Natural killer cell (primary cell): ENCODE measurements around the gene MEGF6. TPM values are rescaled to one million over a fixed set of nuclear protein-coding genes. Genes with fewer than 3 reads are reported as not detected.

Experiments
- ATAC-seq, 3 donors: fragments of 150-1000 bp in 2 of 3; fragments of 200-7000 bp in 1 of 3; cut with Tn5 transposase; 1 replicate in 1 of 3; 2 replicates in 2 of 3; pipeline ENCODE4 v1.10.0; 2021; ENCODE audit warnings: mild to moderate bottlenecking in 2 of 3, moderate library complexity in 2 of 3
- DNase-seq, 2 donors: peaks; one replicate each; pipeline versions ENCODE4 v3.0.0 to v3.0.0-alpha.2; 2013 to 2021; ENCODE audit warnings: mixed read lengths in 1 of 2
- H3K27ac ChIP-seq: one replicate; pipeline ENCODE4 v1.5.1; 2013; ENCODE audit warnings: mild to moderate bottlenecking, low read length
- H3K27me3 ChIP-seq: one replicate; pipeline ENCODE4 v1.6.1; 2013; ENCODE audit warnings: low read length; ENCODE audit not compliant: control insufficient read depth, insufficient read depth
- H3K36me3 ChIP-seq: one replicate; pipeline ENCODE4 v1.6.1; 2013; ENCODE audit warnings: low read length; ENCODE audit not compliant: control insufficient read depth, insufficient read depth
- H3K4me1 ChIP-seq: one replicate; pipeline ENCODE4 v1.6.1; 2013; ENCODE audit warnings: low read length; ENCODE audit not compliant: control insufficient read depth, insufficient read depth
- H3K4me3 ChIP-seq: one replicate; pipeline ENCODE4 v1.5.1; 2013; ENCODE audit warnings: low read length
- H3K9me3 ChIP-seq: one replicate; pipeline ENCODE4 v1.6.1; 2013; ENCODE audit warnings: low read length; ENCODE audit not compliant: control insufficient read depth, insufficient read depth
- H3K27ac Mint-ChIP-seq, 2 donors: one replicate each; pipeline ENCODE4 v1.8.0; 2022; ENCODE audit warnings: mild to moderate bottlenecking in 2 of 2, mixed read lengths in 2 of 2, moderate library complexity in 1 of 2
- H3K27me3 Mint-ChIP-seq, 2 donors: one replicate each; pipeline ENCODE4 v1.8.0; 2022; ENCODE audit warnings: low read depth in 2 of 2, mixed read lengths in 2 of 2
- H3K36me3 Mint-ChIP-seq: one replicate; pipeline ENCODE4 v1.8.0; 2022; ENCODE audit warnings: mixed read lengths
- H3K4me1 Mint-ChIP-seq, 2 donors: one replicate each; pipeline ENCODE4 v1.8.0; 2022; ENCODE audit warnings: mixed read lengths in 2 of 2
- H3K4me3 Mint-ChIP-seq: one replicate; pipeline ENCODE4 v1.8.0; 2022; ENCODE audit warnings: mild to moderate bottlenecking, moderate library complexity, mixed read lengths
- H3K9me3 Mint-ChIP-seq, 2 donors: one replicate each; pipeline ENCODE4 v1.8.0; 2022; ENCODE audit warnings: mixed read lengths in 2 of 2
- WGBS: methylation state at CpG from one replicate; pipeline ENCODE4 v1.1.7; 2013; ENCODE audit warnings: missing lambda C conversion rate; ENCODE audit not compliant: insufficient coverage; 5-methylcytosine and 5-hydroxymethylcytosine counted together
- intact Hi-C: fragments of 100-400 bp; cut with micrococcal nuclease; formaldehyde crosslinking; loops from one replicate; pipeline ENCODE4 v1.14.2; 2022
- total RNA-seq, 4 donors: library from RNA; stranded (reverse); fragments of 120-200 nt in 1 of 4; gene quantifications; one replicate each; pipeline versions ENCODE4 v1.2.3 to v1.2.4, GENCODE V29; 2013 to 2022
- TF ChIP-seq, protein P1 (sequence below): fragments of 200-600 bp; IDR thresholded peaks from one replicate; pipeline ENCODE4 v1.8.0; 2022; ENCODE audit warnings: antibody characterized with exemption

MEGF6 gene
- total RNA-seq, 3 donors from 2014 or later (not counting 1 experiment from before 2014, with no cell fraction given) = 3.1 to 15.6 (median 5.1) TPM

DNA sequence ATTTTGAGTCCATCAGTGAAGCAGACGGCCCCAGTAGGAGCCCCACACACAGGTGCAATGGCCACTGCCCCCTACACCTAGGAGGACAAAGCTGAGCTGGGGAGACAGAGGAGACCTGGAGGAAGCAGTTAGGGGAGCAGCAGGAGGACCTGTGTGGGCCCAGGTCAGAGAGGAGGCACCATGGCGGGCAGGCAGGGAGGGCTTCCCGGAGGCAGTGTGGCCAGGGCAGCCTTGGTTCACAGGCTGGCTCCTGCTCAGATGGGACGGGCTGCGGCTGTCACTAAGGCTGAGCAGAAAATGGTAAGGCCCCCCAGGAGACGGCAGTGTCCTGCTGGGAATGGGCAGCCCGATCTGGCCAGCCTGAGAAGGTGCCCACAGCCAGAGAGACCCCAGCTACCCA lies 15.4 kb downstream of the MEGF6 start:
- TF ChIP-seq, protein P1, sequence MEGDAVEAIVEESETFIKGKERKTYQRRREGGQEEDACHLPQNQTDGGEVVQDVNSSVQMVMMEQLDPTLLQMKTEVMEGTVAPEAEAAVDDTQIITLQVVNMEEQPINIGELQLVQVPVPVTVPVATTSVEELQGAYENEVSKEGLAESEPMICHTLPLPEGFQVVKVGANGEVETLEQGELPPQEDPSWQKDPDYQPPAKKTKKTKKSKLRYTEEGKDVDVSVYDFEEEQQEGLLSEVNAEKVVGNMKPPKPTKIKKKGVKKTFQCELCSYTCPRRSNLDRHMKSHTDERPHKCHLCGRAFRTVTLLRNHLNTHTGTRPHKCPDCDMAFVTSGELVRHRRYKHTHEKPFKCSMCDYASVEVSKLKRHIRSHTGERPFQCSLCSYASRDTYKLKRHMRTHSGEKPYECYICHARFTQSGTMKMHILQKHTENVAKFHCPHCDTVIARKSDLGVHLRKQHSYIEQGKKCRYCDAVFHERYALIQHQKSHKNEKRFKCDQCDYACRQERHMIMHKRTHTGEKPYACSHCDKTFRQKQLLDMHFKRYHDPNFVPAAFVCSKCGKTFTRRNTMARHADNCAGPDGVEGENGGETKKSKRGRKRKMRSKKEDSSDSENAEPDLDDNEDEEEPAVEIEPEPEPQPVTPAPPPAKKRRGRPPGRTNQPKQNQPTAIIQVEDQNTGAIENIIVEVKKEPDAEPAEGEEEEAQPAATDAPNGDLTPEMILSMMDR = no peak

DNA sequence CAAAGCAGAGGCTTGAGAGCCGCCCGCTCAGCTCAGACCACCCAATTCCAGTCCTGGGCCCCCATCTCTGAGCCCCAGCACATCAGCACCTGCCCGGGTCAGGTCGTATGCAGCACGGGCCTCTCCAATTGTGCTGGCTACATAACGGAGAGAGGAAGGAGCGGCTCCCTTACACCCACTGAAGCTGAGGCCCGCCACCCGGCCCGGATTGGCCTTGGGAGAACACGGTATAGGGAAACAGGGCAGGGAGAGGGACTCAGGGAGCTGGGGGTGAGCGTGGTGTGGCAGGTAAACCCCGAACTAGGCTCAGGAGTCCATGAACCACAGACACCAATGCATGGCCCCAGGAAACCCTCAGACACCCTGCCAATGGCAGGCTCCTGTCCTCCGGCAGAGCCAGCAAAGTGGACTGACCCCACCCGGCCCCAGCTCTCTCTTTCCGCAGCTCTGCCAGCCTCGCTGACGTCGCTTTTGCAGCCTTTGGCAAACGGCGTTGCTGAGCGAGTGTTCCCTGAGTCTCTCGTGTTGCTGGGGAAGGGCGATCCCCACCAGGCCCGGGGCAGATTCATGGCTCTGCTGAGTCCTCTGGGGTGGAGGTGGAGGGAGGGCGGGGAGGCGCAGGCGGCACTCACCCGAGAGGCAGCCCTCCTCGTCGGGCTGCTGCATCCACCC lies 16.5 kb downstream of the MEGF6 start:
- 90% methylated on average over 31 of the region's 31 CpGs for WGBS

More for the DNA sequence above, 15.4 kb downstream of the MEGF6 start:
- no peaks in the 10 kb centered on the region for H3K27me3 Mint-ChIP-seq
- H3K4me3 Mint-ChIP-seq = no peak overlapping the region
- peaks cover 41% of the 10 kb centered on the region for H3K4me1 ChIP-seq
- H3K4me1 Mint-ChIP-seq = peaks cover 28 to 52% of the 10 kb centered on the region in 2 donors
- intact Hi-C loops = no loop called here
- no peak overlapping the region for H3K27ac ChIP-seq
- no peaks in the 10 kb centered on the region for H3K9me3 ChIP-seq
- H3K36me3 ChIP-seq = no peaks in the 10 kb centered on the region
- no peaks in the 10 kb centered on the region for H3K9me3 Mint-ChIP-seq
- no peak overlapping the region for H3K4me3 ChIP-seq
- 90% methylated on average over 7 of the region's 7 CpGs for WGBS
- peak overlapping the region in 1 of 2 donors; percentile 85 for H3K27ac Mint-ChIP-seq
- no peaks in the 10 kb centered on the region for H3K36me3 Mint-ChIP-seq
- H3K27me3 ChIP-seq = no peaks in the 10 kb centered on the region
- ATAC-seq = no peak
- DNase-seq = no peak

DNA sequence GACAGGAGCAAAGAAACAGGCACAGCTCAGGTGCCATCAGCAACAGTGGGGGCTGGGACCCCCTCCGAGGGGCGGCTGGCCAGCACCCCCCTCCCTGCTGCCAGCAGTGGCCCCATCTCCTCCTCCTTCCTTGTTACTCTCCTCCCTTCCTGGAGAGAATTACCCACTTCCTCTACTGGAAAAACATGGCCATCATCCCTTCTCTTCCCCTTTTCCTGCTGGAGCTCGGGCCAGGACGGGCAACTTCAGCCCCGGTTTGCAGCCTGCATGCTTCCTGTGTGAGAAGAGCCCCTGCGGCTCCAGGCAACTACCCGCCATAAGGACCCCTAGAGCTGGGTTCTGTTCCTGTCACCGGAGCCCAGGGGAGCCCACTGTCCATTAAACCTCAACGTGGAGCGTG lies 17.6 kb downstream of the MEGF6 start:
- no peaks in the 10 kb centered on the region for H3K36me3 Mint-ChIP-seq
- Histone ChIP-seq H3K4me1 (peaks cover 22% of the 10 kb centered on the region), H3K27me3 (no peaks in the 10 kb centered on the region), H3K9me3 (no peaks in the 10 kb centered on the region), H3K36me3 (no peaks in the 10 kb centered on the region), H3K4me3 (no peak overlapping the region), H3K27ac (no peak overlapping the region)
- H3K27me3 Mint-ChIP-seq = no peaks in the 10 kb centered on the region
- intact Hi-C loops = no loop called here
- H3K27ac Mint-ChIP-seq = peak overlapping the region in 1 of 2 donors; percentile 64
- DNase-seq (no peak), ATAC-seq (no peak)
- H3K4me1 Mint-ChIP-seq = peaks cover 18 to 45% of the 10 kb centered on the region in 2 donors
- TF ChIP-seq, protein P1 = no peak
- 49% methylated on average over 10 of the region's 10 CpGs for WGBS
- H3K9me3 Mint-ChIP-seq = no peaks in the 10 kb centered on the region
- no peak overlapping the region for H3K4me3 Mint-ChIP-seq

More for the DNA sequence above, 16.5 kb downstream of the MEGF6 start:
- TF ChIP-seq, protein P1 = no peak
- Histone ChIP-seq H3K4me3 (no peak overlapping the region), H3K36me3 (no peaks in the 10 kb centered on the region), H3K27ac (no peak overlapping the region), H3K27me3 (no peaks in the 10 kb centered on the region), H3K9me3 (no peaks in the 10 kb centered on the region), H3K4me1 (peaks cover 33% of the 10 kb centered on the region)
- H3K27ac Mint-ChIP-seq = no peak overlapping the region
- DNase-seq = no peak
- no peaks in the 10 kb centered on the region for H3K9me3 Mint-ChIP-seq
- no peak for ATAC-seq
- H3K27me3 Mint-ChIP-seq = no peaks in the 10 kb centered on the region
- H3K4me1 Mint-ChIP-seq = peaks cover 28 to 47% of the 10 kb centered on the region in 2 donors
- intact Hi-C loops = no loop called here
- H3K36me3 Mint-ChIP-seq = no peaks in the 10 kb centered on the region
- no peak overlapping the region for H3K4me3 Mint-ChIP-seq

DNA sequence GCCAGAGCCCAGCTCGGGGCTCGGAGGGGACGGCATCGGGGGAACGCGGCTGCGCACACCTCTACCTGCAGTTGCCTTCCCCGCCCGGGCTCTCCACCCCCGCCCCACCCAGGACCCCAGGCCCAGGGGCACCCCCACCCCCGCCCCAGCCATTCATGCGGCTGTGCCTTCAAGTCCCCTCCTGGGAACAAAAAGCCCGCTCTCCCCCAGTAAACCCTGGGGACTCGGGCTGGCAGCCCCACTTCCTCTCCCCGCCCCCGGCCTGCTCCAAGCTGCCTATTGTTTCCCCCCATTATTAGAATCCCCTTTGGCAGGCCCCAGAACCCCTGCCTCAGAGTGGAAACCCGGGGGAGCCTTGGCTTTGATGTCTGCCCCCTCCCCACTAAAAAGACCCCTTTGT lies 18.0 kb downstream of the MEGF6 start:
- Histone ChIP-seq H3K27me3 (no peaks in the 10 kb centered on the region), H3K36me3 (no peaks in the 10 kb centered on the region), H3K4me1 (peaks cover 18% of the 10 kb centered on the region), H3K4me3 (no peak overlapping the region), H3K27ac (no peak overlapping the region), H3K9me3 (no peaks in the 10 kb centered on the region)
- 73% methylated on average over 15 of the region's 17 CpGs for WGBS
- ATAC-seq = no peak
- H3K4me1 Mint-ChIP-seq = peaks cover 14 to 42% of the 10 kb centered on the region in 2 donors
- H3K27ac Mint-ChIP-seq = peak overlapping the region in 1 of 2 donors; percentile 64
- DNase-seq = no peak
- no peaks in the 10 kb centered on the region for H3K36me3 Mint-ChIP-seq
- TF ChIP-seq, protein P1 = no peak
- H3K27me3 Mint-ChIP-seq = no peaks in the 10 kb centered on the region
- intact Hi-C loops = no loop called here
- no peaks in the 10 kb centered on the region for H3K9me3 Mint-ChIP-seq
- H3K4me3 Mint-ChIP-seq = no peak overlapping the region
